IgD-negative memory B cell (primary cell): Measurements from ENCODE around the gene KAT6B. TPM values are rescaled to one million over a fixed set of nuclear protein-coding genes. Genes with fewer than 3 reads are reported as not detected.

Experiments
- H3K27ac Mint-ChIP-seq, 3 donors: one replicate each; pipeline ENCODE4 v1.8.0; 2020 to 2022; ENCODE audit warnings: mild to moderate bottlenecking in 3 of 3, mixed read lengths in 3 of 3, moderate library complexity in 1 of 3
- H3K27me3 Mint-ChIP-seq: one replicate; pipeline ENCODE4 v1.8.0; 2021; ENCODE audit warnings: mixed read lengths
- H3K36me3 Mint-ChIP-seq: one replicate; pipeline ENCODE4 v1.8.0; 2020; ENCODE audit warnings: mild to moderate bottlenecking, mixed read lengths
- H3K4me1 Mint-ChIP-seq, 3 donors: one replicate each; pipeline ENCODE4 v1.8.0; 2020 to 2022; ENCODE audit warnings: mixed read lengths in 3 of 3, mild to moderate bottlenecking in 1 of 3
- H3K4me3 Mint-ChIP-seq, 4 donors: one replicate each; pipeline ENCODE4 v1.8.0; 2020 to 2022; ENCODE audit warnings: mild to moderate bottlenecking in 4 of 4, mixed read lengths in 4 of 4, moderate library complexity in 3 of 4
- H3K9me3 Mint-ChIP-seq, 3 donors: one replicate each; pipeline ENCODE4 v1.8.0; 2020 to 2021; ENCODE audit warnings: mixed read lengths in 3 of 3, mild to moderate bottlenecking in 1 of 3
- polyA plus RNA-seq: library from polyadenylated mRNA; unstranded; fragments of 300-500 nt; fragmentation: Illumina TruSeq; gene quantifications from one replicate; pipeline ENCODE4 v1.2.3, GENCODE V29; 2021

The KAT6B gene
- polyA plus RNA-seq, 1 donor from 2014 or later: 27.1 TPM

DNA sequence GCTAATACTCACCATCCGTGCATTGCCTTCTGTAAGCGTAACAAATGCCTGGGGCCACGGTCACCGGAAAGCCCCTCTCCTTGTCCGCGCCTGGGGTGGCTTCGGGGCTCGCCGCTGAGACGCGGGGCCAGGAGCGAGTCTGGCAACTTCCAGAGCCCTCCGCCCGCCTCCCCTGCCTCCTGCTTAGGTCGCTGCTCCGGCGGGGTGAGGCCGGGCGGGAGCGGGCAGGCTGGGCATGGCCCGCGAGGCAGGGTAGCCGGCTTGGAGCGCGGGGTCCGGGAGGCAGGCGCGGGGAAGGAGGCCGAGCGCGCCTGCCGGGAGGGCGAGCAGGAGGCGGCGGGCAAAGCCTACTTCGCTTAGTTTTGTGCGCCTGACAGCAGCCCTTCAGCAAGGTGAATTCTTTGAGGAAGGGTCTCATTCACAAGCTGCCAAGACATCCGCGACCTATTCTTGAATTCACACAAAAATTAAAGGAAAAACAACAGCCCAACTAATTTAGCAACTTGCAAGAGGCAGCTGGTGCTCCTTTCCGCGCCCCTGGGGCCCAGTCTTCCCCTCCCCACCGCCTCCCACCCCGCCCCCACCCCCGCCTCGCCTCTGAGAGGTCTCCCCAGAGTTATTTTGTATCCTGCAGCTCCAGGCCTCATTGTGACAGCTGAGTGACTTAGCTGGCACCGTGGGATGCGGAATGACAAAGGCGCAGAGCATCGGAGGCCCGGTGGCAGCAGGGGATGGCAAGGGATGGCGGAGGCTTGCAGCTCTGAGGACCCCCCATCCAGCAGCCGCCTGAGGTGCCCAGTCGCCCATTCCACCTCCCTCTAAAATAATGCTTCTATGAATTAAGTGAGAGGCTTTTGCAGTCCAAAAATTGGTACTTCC is 12.8 kb upstream of the KAT6B start:
- no peak overlapping the region for H3K27ac Mint-ChIP-seq
- H3K4me3 Mint-ChIP-seq: no peak overlapping the region
- H3K27me3 Mint-ChIP-seq: no peaks in the 10 kb centered on the region
- no peaks in the 10 kb centered on the region for H3K4me1 Mint-ChIP-seq
- H3K36me3 Mint-ChIP-seq: no peaks in the 10 kb centered on the region
- peaks cover 2 to 6% (median 4%) of the 10 kb centered on the region in 3 donors for H3K9me3 Mint-ChIP-seq

DNA sequence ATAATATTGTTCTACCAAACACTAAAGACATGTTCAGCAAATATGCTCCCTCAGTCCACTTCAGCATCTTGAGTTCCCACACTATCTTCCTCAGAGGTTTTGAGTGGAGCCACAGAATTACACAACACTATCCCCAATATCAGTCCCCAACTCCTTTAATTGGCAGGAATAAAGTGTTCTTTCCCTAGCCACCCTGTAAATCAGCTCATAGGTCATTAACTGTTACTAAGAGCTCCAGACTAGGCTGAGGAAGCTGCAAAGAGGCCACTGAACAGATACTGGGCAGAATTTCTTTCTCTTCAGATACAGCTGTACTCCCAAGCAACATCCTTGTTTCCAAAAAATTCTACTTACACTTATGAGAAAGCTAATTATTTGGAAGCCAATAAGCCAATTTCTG is 11.6 kb upstream of the KAT6B start:
- peaks cover 2 to 6% (median 4%) of the 10 kb centered on the region in 3 donors for H3K9me3 Mint-ChIP-seq
- no peak overlapping the region for H3K4me3 Mint-ChIP-seq
- H3K27ac Mint-ChIP-seq: no peak overlapping the region

DNA sequence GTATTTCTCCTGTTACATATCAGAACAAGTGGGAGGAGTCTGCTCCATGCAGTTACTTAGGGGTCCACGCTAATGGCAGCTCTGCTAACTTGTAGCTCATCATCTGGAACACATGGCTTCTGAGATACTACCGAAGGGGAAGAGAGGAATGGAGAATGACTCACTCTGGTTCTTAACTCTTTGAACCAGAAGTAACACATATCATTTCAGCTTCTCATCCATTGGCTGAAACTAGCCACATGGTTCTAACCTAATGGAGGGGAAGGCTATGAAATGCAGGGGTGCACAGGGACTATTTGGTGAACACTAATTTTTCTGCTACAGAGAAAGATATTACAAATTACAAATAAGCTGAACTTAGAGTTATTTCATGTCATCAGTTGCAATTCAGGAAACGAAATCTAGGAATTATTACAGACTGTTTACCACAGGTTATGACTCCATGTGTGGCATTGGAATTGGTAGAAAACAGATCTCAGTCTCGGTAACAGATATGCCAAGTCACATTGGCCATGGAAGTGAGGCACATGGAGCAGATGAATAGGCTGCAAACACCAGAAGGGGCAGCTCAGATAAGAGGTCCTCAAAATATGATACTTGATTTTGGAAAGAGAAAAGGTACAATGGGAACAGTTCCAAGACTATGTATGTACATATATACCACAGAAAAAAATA is 9.4 kb upstream of the KAT6B start:
- Mint-ChIP-seq H3K27ac (peak overlapping the region in 1 of 3 donors; percentile 2), H3K4me1 (no peaks in the 10 kb centered on the region), H3K4me3 (no peak overlapping the region), H3K27me3 (no peaks in the 10 kb centered on the region), H3K36me3 (no peaks in the 10 kb centered on the region), H3K9me3 (peaks cover 2 to 6% (median 4%) of the 10 kb centered on the region in 3 donors)

More for the DNA sequence above, 11.6 kb upstream of the KAT6B start:
- H3K27me3 Mint-ChIP-seq: no peaks in the 10 kb centered on the region
- H3K36me3 Mint-ChIP-seq: no peaks in the 10 kb centered on the region
- no peaks in the 10 kb centered on the region for H3K4me1 Mint-ChIP-seq

DNA sequence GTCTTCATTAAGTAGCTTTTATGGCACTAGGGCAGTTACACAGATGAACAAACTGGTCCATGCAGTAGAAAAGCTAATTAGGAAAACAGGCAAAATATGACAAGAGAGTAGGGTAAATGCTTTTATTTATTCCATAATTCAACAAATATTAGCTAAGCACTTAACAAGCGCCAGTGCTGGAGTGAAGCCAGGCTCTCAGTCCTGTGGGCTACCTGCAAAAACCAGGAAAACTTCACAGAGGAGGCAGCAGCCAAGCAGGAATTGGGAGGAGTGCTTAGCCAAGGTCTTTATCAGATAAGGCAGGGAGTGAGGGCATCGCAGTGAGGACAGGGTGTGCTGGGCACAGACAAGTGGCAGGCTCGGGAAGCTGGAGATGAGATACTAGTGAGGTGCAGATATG is 4.9 kb upstream of the KAT6B start:
- H3K9me3 Mint-ChIP-seq: peaks cover 2 to 6% (median 4%) of the 10 kb centered on the region in 3 donors
- peaks cover 0 to 4% (median 0%) of the 10 kb centered on the region in 3 donors for H3K4me1 Mint-ChIP-seq
- no peaks in the 10 kb centered on the region for H3K27me3 Mint-ChIP-seq
- H3K27ac Mint-ChIP-seq: no peak overlapping the region
- peak overlapping the region in 1 of 4 donors; percentile 86 for H3K4me3 Mint-ChIP-seq
- H3K36me3 Mint-ChIP-seq: no peaks in the 10 kb centered on the region

DNA sequence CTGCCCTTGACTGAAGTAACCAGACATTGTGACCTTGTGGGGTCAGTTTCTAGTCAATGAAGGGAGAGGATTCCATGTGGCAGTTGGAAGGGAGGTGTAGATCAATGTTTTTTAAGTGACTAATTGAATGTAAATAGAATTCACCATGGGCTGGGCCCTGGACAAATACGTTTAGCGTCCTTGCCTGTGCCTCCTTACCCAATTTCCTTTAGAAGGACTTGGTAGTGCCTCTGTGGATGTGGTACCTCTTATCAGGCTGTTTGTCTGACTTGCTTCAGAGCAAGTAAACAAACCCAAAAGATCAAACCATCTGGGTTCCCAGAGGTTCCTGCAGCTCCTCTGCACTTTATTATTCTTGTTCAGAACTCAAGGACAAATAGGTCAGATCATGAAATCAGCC is 4.3 kb upstream of the KAT6B start:
- peak overlapping the region in 1 of 4 donors; percentile 86 for H3K4me3 Mint-ChIP-seq
- H3K27ac Mint-ChIP-seq: no peak overlapping the region

DNA sequence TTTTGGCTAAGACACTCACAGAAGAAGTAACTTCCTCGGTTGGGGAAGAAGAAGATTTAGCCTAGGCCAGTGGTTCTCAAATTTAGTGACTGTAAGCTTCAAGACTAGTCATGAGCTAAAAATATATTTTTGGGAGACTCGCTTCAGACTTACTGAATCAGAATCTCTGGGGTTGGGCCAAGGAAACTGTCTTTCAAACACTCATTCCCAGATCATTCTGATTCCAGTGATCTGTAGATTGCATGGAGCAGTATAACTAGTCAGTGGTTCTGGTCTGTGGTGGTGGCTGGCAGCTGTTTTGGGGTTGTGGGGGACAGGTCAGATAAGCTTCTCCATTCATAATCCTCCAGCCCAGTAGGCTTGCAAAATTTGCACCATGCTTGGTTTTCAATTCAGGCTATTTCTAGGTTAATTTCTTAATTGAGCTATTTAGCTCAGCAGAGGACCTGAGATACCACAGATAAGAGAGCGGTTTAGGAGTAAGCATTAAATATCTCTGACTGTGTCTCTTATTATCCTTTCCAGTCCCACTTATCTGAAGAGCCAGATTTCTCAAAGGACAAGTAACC is 3.8 kb upstream of the KAT6B start:
- H3K36me3 Mint-ChIP-seq: no peaks in the 10 kb centered on the region
- peak overlapping the region in 1 of 3 donors; percentile 55 for H3K27ac Mint-ChIP-seq
- H3K4me3 Mint-ChIP-seq: peak overlapping the region in 1 of 4 donors; percentile 86
- H3K9me3 Mint-ChIP-seq: no peaks in the 10 kb centered on the region
- no peaks in the 10 kb centered on the region for H3K27me3 Mint-ChIP-seq
- H3K4me1 Mint-ChIP-seq: peaks cover 6 to 11% (median 6%) of the 10 kb centered on the region in 3 donors

More for the DNA sequence above, 4.3 kb upstream of the KAT6B start:
- Mint-ChIP-seq H3K27me3 (no peaks in the 10 kb centered on the region), H3K4me1 (peaks cover under 1 to 6% (median 1%) of the 10 kb centered on the region in 3 donors), H3K9me3 (peaks cover 2 to 3% (median 2%) of the 10 kb centered on the region in 3 donors), H3K36me3 (no peaks in the 10 kb centered on the region)

DNA sequence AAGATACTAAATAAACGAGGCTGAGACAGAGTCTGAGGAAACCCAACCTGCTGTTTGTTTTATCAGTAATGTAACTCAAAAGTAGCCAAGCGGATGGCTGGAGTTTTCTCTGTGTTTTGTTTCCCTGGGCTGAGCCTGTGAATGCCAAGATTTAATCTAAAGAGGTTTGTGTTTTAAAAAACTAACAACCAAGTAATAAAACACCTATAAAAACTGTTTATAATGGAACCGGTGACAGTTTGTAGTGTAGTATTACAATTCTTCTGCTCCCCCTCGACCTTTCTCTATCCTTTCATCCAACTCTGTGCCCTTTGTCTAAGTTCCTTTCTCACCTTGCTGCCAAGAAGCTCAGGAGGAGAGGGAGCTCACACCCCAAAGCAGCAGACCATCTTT is 2.6 kb upstream of the KAT6B start:
- no peaks in the 10 kb centered on the region for H3K9me3 Mint-ChIP-seq
- H3K4me3 Mint-ChIP-seq: peak overlapping the region in 3 of 4 donors; percentile 86 to 93 (median 86)
- H3K27me3 Mint-ChIP-seq: no peaks in the 10 kb centered on the region

DNA sequence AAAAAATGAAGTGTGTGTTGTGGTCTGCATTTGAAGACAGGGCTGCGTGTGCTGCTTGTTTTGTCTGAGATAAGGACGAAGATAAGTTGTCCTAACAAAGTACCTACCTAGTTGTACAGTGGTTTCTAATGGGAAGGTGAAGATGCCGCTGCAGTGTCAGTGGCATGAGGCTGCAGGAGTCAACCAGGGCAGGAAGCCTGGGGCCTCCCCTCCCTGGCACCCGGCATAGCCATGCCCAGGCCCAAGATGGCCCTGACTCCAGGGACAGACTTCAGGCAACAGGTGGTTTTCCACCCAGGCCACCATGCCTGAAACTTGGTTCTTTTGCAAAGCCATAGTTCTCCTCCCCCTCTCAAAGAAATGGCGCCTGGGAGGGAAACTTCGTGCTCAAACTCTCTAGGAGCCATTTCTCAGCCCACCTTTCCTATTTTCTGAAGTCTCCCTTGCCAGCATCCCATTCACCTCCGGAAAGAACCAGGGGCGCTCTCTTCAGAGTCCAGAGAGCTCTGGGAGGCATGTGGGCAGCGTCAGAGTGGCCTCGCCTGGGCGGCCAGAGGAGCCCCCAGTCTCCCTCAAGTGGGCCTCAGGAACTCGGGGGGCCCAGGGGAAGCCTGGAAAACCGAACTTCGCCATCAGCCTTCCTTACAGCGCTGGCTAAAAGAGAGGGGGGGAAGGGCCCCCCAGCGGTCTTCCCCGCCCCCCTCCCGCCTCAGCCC is 2.1 kb upstream of the KAT6B start:
- Mint-ChIP-seq H3K4me1 (peaks cover 11 to 21% (median 19%) of the 10 kb centered on the region in 3 donors), H3K36me3 (no peaks in the 10 kb centered on the region), H3K4me3 (peak overlapping the region; percentile 86 to 93 (median 90)), H3K27me3 (no peaks in the 10 kb centered on the region), H3K27ac (peak overlapping the region in 2 of 3 donors; percentile 50 to 55), H3K9me3 (no peaks in the 10 kb centered on the region)

More for the DNA sequence above, 2.6 kb upstream of the KAT6B start:
- peaks cover 7 to 16% (median 15%) of the 10 kb centered on the region in 3 donors for H3K4me1 Mint-ChIP-seq
- H3K36me3 Mint-ChIP-seq: no peaks in the 10 kb centered on the region
- H3K27ac Mint-ChIP-seq: peak overlapping the region in 2 of 3 donors; percentile 2 to 55

DNA sequence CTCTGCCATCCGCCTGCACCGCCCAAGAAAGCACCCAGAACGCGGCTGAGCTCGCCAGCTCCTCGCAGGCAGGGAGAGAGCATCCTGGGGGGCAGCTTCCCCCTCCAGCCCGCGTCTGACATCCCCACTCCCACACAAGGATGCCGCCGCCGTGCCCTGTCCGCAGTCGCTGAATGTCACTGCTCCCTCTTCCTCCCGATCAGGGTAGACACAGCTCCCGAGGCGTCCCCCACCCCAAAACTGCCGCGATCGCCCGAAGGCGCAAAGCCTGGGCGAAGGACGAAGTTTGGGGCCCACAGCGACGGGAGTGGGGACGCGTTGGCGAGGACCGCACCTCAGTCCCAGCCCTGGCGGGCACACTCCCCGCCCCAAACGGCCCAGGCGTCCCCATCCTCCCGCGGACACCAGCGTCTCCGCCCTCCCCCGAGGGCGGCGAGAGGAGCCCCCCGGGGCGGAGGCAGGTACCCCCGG is 1.5 kb upstream of the KAT6B start:
- H3K4me1 Mint-ChIP-seq: peaks cover 11 to 21% (median 19%) of the 10 kb centered on the region in 3 donors
- H3K27me3 Mint-ChIP-seq: no peaks in the 10 kb centered on the region

DNA sequence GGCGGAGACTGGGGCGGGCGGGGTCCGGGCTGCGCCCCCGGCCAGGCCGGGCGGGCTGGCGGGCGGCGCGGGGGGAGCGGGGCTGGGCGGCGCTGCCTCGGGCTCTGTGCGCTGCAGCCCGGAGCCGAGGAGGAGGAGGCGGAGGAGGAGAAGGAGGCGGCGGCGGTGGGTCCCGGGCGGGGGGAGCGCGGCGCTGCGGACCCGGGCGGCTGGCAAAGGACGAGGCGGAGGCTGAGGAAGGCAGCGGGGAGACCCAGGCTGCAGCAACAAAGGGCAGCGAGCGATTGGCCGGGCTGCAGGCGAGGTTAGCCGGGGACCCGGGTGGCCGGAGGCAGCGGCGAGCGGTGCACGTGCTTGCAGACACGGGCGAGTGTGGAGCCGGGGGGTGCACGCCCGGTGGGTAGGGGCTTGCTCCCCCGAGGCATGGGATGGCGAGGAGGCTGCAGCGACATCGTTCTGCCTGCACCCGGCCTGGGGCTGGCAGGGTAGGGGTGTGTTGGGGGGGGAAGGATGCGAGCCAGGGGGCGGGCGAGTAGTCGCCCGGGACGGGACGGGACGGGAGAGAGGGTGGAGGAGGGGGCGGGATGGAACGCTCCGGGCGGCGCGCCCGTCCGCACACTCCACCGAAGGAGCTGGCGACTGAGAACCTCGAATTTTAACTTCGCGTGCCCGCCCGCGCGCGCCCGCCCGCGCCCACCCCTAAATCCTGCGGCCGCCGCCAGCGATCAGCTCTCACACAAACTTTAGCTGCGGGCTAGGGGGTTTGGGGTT is 844 bp upstream of the KAT6B start:
- H3K27me3 Mint-ChIP-seq: no peaks in the 10 kb centered on the region
- peak overlapping the region; percentile 89 to 98 (median 95) for H3K4me3 Mint-ChIP-seq
- H3K9me3 Mint-ChIP-seq: no peaks in the 10 kb centered on the region
- H3K4me1 Mint-ChIP-seq: peaks cover 15 to 25% (median 22%) of the 10 kb centered on the region in 3 donors
- peaks cover 1% of the 10 kb centered on the region for H3K36me3 Mint-ChIP-seq
- peak overlapping the region; percentile 92 to 99 (median 96) for H3K27ac Mint-ChIP-seq

More for the DNA sequence above, 1.5 kb upstream of the KAT6B start:
- Mint-ChIP-seq H3K9me3 (no peaks in the 10 kb centered on the region), H3K4me3 (peak overlapping the region; percentile 86 to 93 (median 90)), H3K27ac (peak overlapping the region in 2 of 3 donors; percentile 50 to 55), H3K36me3 (no peaks in the 10 kb centered on the region)

DNA sequence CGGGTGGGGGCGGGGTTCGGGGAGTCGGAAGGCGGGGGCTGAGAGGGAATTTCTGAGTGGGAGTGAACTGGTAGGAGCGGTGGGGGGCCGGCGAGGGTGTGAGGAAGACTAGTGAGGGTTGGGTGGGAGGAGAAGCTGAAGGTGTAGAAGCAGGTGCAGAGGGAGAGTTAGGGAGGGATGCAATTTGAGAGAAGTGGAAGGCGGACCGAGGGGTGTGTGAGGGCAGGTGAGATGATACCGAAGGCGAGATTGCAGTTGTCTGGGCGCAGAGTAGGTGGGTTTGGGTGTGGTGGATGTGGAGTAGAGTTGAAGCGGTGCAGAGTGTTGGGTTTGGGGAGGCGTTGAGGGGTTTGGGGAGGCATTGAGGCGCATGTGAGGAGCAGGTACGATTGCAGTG is 643 bp downstream of the KAT6B start:
- Mint-ChIP-seq H3K4me3 (peak overlapping the region; percentile 89 to 98 (median 94)), H3K9me3 (no peaks in the 10 kb centered on the region), H3K27ac (peak overlapping the region; percentile 81 to 96 (median 92)), H3K4me1 (peaks cover 23 to 30% (median 26%) of the 10 kb centered on the region in 3 donors), H3K27me3 (no peaks in the 10 kb centered on the region), H3K36me3 (peaks cover 1% of the 10 kb centered on the region)

DNA sequence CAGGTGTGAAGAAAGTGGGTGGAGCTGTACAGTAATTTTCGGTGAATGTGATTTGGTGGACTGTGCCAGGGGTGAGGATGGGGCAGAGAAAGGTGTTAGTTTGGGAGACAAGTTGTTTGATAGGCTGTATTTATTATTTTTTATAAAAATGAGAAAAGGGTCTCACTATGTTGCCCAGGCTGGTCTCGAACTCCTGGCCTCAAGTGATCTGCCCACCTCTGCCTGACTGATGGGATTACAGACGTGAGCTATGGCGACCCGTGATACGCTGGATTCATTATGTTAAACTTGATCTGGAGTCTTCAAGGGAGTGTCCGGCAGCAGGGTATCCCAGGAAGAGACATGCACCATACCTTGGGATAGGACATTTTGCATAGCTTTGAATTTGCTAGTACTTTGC is 1.3 kb downstream of the KAT6B start:
- no peaks in the 10 kb centered on the region for H3K9me3 Mint-ChIP-seq
- H3K27ac Mint-ChIP-seq: peak overlapping the region in 2 of 3 donors; percentile 92 to 96
- H3K4me1 Mint-ChIP-seq: peaks cover 23 to 30% (median 26%) of the 10 kb centered on the region in 3 donors
- peak overlapping the region; percentile 89 to 98 (median 94) for H3K4me3 Mint-ChIP-seq
- H3K36me3 Mint-ChIP-seq: peaks cover 1% of the 10 kb centered on the region
- H3K27me3 Mint-ChIP-seq: no peaks in the 10 kb centered on the region

DNA sequence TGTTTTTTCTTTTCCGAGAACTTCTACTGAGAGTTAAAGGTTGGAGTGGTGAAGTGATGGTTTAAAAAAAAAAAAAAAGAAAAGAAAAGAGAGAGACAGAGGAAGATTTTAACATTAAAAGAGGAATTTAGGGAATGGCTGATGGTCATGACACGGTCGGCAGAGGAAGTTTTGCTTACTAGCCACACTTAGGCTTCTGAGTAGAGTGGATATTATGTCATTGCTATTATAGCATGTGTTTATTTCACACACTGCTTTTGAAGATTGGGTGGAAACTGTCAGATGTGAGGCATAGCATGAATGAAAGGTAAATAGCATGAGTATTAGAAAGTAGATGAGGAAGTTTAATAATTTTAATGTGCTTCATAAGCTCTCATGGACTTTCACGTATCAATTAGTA is 2.5 kb downstream of the KAT6B start:
- H3K4me3 Mint-ChIP-seq: peak overlapping the region in 2 of 4 donors; percentile 2 to 60
- no peaks in the 10 kb centered on the region for H3K9me3 Mint-ChIP-seq
- H3K27ac Mint-ChIP-seq: peak overlapping the region in 1 of 3 donors; percentile 25
- no peaks in the 10 kb centered on the region for H3K27me3 Mint-ChIP-seq
- H3K36me3 Mint-ChIP-seq: peaks cover 1% of the 10 kb centered on the region
- H3K4me1 Mint-ChIP-seq: peaks cover 23 to 38% (median 30%) of the 10 kb centered on the region in 3 donors
